ENCODE results near the gene MACROD1. TPM values are rescaled to one million over a fixed set of nuclear protein-coding genes. Genes with fewer than 3 reads are reported as not detected.

The MACROD1 gene
- total and polyA plus RNA-seq, 2 donors (not counting 3 experiments of a cell fraction or from before 2014, with no cell fraction given): 11.0 to 16.2 TPM

- H3K4me3 ChIP-seq (replicated peaks in 1 of 3; ENCODE audit: insufficient read depth in 1 of 3, low read depth in 1 of 3, low read length in 3 of 3): no peak overlapping the region
- H3K4me1 ChIP-seq (ENCODE audit: control insufficient read depth, extremely low read depth, insufficient read depth, low read length): no peaks in the 10 kb centered on the region
- CTCF ChIA-PET: interaction anchor here (1.0 to 1.3 kb wide), 3 partner anchors 18 to 56 kb away, joined by 3 to 5 read pairs (median 3); no protein-coding TSS in a partner anchor
- dilution Hi-C loops (cut with MboI; ENCODE audit: extremely low pct_ligation_motif_present, low sequenced_read_pairs) (no loop called here), intact Hi-C loops (cut with micrococcal nuclease) (no loop called here)
- TF ChIP-seq, protein P1, sequence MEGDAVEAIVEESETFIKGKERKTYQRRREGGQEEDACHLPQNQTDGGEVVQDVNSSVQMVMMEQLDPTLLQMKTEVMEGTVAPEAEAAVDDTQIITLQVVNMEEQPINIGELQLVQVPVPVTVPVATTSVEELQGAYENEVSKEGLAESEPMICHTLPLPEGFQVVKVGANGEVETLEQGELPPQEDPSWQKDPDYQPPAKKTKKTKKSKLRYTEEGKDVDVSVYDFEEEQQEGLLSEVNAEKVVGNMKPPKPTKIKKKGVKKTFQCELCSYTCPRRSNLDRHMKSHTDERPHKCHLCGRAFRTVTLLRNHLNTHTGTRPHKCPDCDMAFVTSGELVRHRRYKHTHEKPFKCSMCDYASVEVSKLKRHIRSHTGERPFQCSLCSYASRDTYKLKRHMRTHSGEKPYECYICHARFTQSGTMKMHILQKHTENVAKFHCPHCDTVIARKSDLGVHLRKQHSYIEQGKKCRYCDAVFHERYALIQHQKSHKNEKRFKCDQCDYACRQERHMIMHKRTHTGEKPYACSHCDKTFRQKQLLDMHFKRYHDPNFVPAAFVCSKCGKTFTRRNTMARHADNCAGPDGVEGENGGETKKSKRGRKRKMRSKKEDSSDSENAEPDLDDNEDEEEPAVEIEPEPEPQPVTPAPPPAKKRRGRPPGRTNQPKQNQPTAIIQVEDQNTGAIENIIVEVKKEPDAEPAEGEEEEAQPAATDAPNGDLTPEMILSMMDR (IDR thresholded peaks at IDR 0.05; ENCODE audit: extremely low read depth in 1 of 2, insufficient read depth in 1 of 2, low read depth in 1 of 2, low read length in 2 of 2): no peak
- TF ChIP-seq EZH2 (IDR thresholded peaks at IDR 0.05; ENCODE audit: borderline replicate concordance, low read depth, low read length, severe bottlenecking) (no peak), POLR2A (IDR thresholded peaks at IDR 0.05; ENCODE audit: low read depth, low read length) (no peak), POLR2AphosphoS5 (IDR thresholded peaks at IDR 0.05; ENCODE audit: insufficient read depth, low read depth, low read length) (no peak), MYC (IDR thresholded peaks at IDR 0.05; ENCODE audit: low read depth, low read length) (no peak), FOS (IDR thresholded peaks at IDR 0.05; ENCODE audit: borderline replicate concordance, insufficient read depth, low read length) (no peak), JUN (IDR thresholded peaks at IDR 0.05; ENCODE audit: borderline replicate concordance, insufficient read depth, insufficient read length, low read depth) (no peak), GATA2 (IDR thresholded peaks at IDR 0.05; ENCODE audit: insufficient read depth, insufficient read length, low read depth, low read length) (no peak)
- TF ChIP-seq, protein P2, sequence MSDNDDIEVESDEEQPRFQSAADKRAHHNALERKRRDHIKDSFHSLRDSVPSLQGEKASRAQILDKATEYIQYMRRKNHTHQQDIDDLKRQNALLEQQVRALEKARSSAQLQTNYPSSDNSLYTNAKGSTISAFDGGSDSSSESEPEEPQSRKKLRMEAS (IDR thresholded peaks at IDR 0.05; ENCODE audit: insufficient read depth, insufficient read length): no peak
- no peaks in the 10 kb centered on the region for H3K36me3 ChIP-seq (ENCODE audit: control insufficient read depth in 2 of 2, extremely low read depth in 1 of 2, insufficient read depth in 2 of 2, low read length in 2 of 2)
- no peaks in the 10 kb centered on the region for H3K27me3 ChIP-seq (ENCODE audit: control insufficient read depth in 2 of 2, insufficient read depth in 2 of 2, low read length in 2 of 2)
- no TSS peak for BruUV-seq (replicated peaks)
- no peaks in the 10 kb centered on the region for H3K79me2 ChIP-seq (ENCODE audit: control insufficient read depth, insufficient read depth, low read length)
- H3K9me3 ChIP-seq (replicated peaks; ENCODE audit: control insufficient read depth, insufficient read depth, low read length): no peaks in the 10 kb centered on the region
- H3K4me2 ChIP-seq (ENCODE audit: insufficient read depth, low read length): no peak overlapping the region
- H3K9me1 ChIP-seq (replicated peaks; ENCODE audit: control insufficient read depth, extremely low read depth, insufficient read depth, low read length): no peaks in the 10 kb centered on the region
- H3K27ac ChIP-seq (ENCODE audit: insufficient read depth, low read depth, low read length): no peak overlapping the region
- no peak overlapping the region for H3K9ac ChIP-seq (replicated peaks; ENCODE audit: extremely low read depth, insufficient read depth, low read length)
- POLR2A ChIA-PET: no interaction called here
- H2AFZ ChIP-seq (ENCODE audit: low read depth, low read length): no peak overlapping the region
- no peaks in the 10 kb centered on the region for H4K20me1 ChIP-seq (replicated peaks; ENCODE audit: control insufficient read depth, extremely low read depth, insufficient read depth, low read length)
- no peak for FAIRE-seq
- no peak for DNase-seq (ENCODE audit: low read depth, low spot score)
Measured at GRCh38 chr11:64131683-64132190, 34.2 kb downstream of the MACROD1 start.

Measured in endothelial cell of umbilical vein (primary cell).